H1 (cell line): ENCODE measurements around the gene ELOVL1. TPM values are rescaled to one million over a fixed set of nuclear protein-coding genes. Genes with fewer than 3 reads are reported as not detected.
A peak's percentile ranks its signal among the peaks of the same experiment; 100 is the strongest.

Source experiments
- CTCF ChIA-PET: fragments of 300-600 bp; sonication (Branson Sonifier 250); formaldehyde crosslinking; loops from one replicate; lab custom pipeline; 2021; ENCODE audit not compliant: partially characterized antibody; lab: Charles Lee
- POLR2A ChIA-PET: fragments of 300-600 bp; sonication (Branson Sonifier 250); formaldehyde crosslinking; loops from one replicate; lab custom pipeline; 2021; ENCODE audit warnings: inconsistent platforms; ENCODE audit not compliant: partially characterized antibody; lab: Charles Lee
- DNase-seq, 2 experiments: peaks; one replicate each; pipeline versions ENCODE4 v3.0.0 to v3.0.0-alpha.2; 2010 to 2022; ENCODE audit warnings: low spot score in 2 of 2, low read depth in 1 of 2, mixed read lengths in 1 of 2
- FAIRE-seq: peaks from 2 replicates; lab custom pipeline; 2011; peaks lifted over from hg19 to GRCh38; lab: Jason Lieb, UNC
- H2AFZ ChIP-seq: 2 replicates; pipeline ENCODE4 v1.8.1; 2012; ENCODE audit warnings: low read length, inconsistent platforms
- H2AK5ac ChIP-seq: 2 replicates; pipeline ENCODE4 v1.6.1; 2013; ENCODE audit warnings: low read depth, low read length
- H2BK120ac ChIP-seq: replicated peaks from 2 replicates; pipeline ENCODE3; 2013; ENCODE audit warnings: low read depth, low read length, inconsistent platforms
- H2BK12ac ChIP-seq: 2 replicates; pipeline ENCODE4 v1.6.1; 2013; ENCODE audit warnings: low read depth, low read length
- H2BK15ac ChIP-seq: 2 replicates; pipeline ENCODE4 v1.6.1; 2013; ENCODE audit warnings: low read length
- H2BK20ac ChIP-seq: 2 replicates; pipeline ENCODE4 v1.6.1; 2013; ENCODE audit warnings: low read length
- H2BK5ac ChIP-seq: 2 replicates; pipeline ENCODE4 v1.6.1; 2013; ENCODE audit warnings: low read depth, low read length
- H3K14ac ChIP-seq: 2 replicates; pipeline ENCODE4 v1.6.1; 2013; ENCODE audit warnings: inconsistent platforms; ENCODE audit not compliant: insufficient read length
- H3K18ac ChIP-seq: 2 replicates; pipeline ENCODE4 v1.6.1; 2013; ENCODE audit warnings: low read length; ENCODE audit errors: extremely low read depth
- H3K23ac ChIP-seq: 2 replicates; pipeline ENCODE4 v1.6.1; 2013; ENCODE audit warnings: inconsistent platforms; ENCODE audit not compliant: insufficient read length
- H3K23me2 ChIP-seq: 2 replicates; pipeline ENCODE4 v1.6.1; 2013; ENCODE audit warnings: low read depth, low read length
- H3K27ac ChIP-seq: 2 replicates; pipeline ENCODE4 v1.6.1; 2011; ENCODE audit warnings: low read depth, low read length, inconsistent platforms
- H3K27me3 ChIP-seq, 4 experiments: replicated peaks in 1 of 4; 1 replicate in 1 of 4; 2 replicates in 3 of 4; pipeline versions ENCODE4 v1.6.1 to v1.8.1; 2011 to 2013; ENCODE audit warnings: low read length in 3 of 4, mild to moderate bottlenecking in 3 of 4, inconsistent platforms in 2 of 4, mixed read lengths in 2 of 4, moderate library complexity in 1 of 4; ENCODE audit not compliant: control insufficient read depth in 3 of 4, insufficient read depth in 3 of 4; ENCODE audit errors: extremely low read depth in 1 of 4
- H3K36me3 ChIP-seq, 4 experiments: 2 replicates each; pipeline versions ENCODE4 v1.6.1 to v1.8.1; 2011 to 2013; ENCODE audit warnings: mild to moderate bottlenecking in 4 of 4, low read length in 3 of 4, moderate library complexity in 2 of 4, control low read depth in 1 of 4, inconsistent platforms in 1 of 4; ENCODE audit not compliant: insufficient read depth in 4 of 4, control insufficient read depth in 2 of 4
- H3K4ac ChIP-seq: replicated peaks from 2 replicates; pipeline ENCODE3; 2013; ENCODE audit warnings: low read length, low read depth, mixed read lengths, inconsistent platforms; ENCODE audit not compliant: insufficient read length
- H3K4me1 ChIP-seq, 4 experiments: replicated peaks in 1 of 4; 1 replicate in 1 of 4; 2 replicates in 3 of 4; pipeline versions ENCODE4 v1.6.1 to v1.8.1; 2011 to 2013; ENCODE audit warnings: low read length in 3 of 4, inconsistent platforms in 2 of 4, mixed read lengths in 1 of 4; ENCODE audit not compliant: insufficient read depth in 4 of 4, control insufficient read depth in 3 of 4
- H3K4me2 ChIP-seq, 2 experiments: 2 replicates each; pipeline versions ENCODE4 v1.6.1 to v1.8.1; 2011 to 2013; ENCODE audit warnings: low read depth in 2 of 2, low read length in 2 of 2, control low read depth in 1 of 2, inconsistent platforms in 1 of 2, mild to moderate bottlenecking in 1 of 2; ENCODE audit not compliant: insufficient read depth in 1 of 2
- H3K4me3 ChIP-seq, 4 experiments: fragments of 200-600, 300-600 bp in 1 of 4; sonication (generic), shearing (Covaris generic), sonication (Bioruptor Twin) in 1 of 4; 2 replicates each; pipeline versions ENCODE4 v1.5.1 to v1.8.1; 2011 to 2016; ENCODE audit warnings: low read length in 4 of 4, low read depth in 3 of 4, control low read depth in 2 of 4, inconsistent platforms in 2 of 4, mild to moderate bottlenecking in 2 of 4, mixed read lengths in 1 of 4, moderate library complexity in 1 of 4; ENCODE audit not compliant: insufficient read depth in 2 of 4; ENCODE audit errors: extremely low read depth in 1 of 4
- H3K56ac ChIP-seq: replicated peaks from 2 replicates; pipeline ENCODE3; 2013; ENCODE audit warnings: low read depth, mild to moderate bottlenecking, mixed read lengths, low read length, inconsistent platforms; ENCODE audit not compliant: insufficient read length
- H3K79me1 ChIP-seq: 2 replicates; pipeline ENCODE4 v1.6.1; 2013; ENCODE audit warnings: low read depth, low read length, control low read depth
- H3K79me2 ChIP-seq, 2 experiments: 2 replicates each; pipeline versions ENCODE4 v1.6.1 to v1.8.1; 2012 to 2013; ENCODE audit warnings: low read length in 2 of 2, mild to moderate bottlenecking in 2 of 2, inconsistent platforms in 1 of 2; ENCODE audit not compliant: insufficient read depth in 2 of 2, control insufficient read depth in 1 of 2
- H3K9ac ChIP-seq, 4 experiments: replicated peaks in 1 of 4; 1 replicate in 1 of 4; 2 replicates in 3 of 4; pipeline versions ENCODE4 v1.6.1 to v1.8.1; 2011 to 2013; ENCODE audit warnings: low read depth in 3 of 4, low read length in 3 of 4, control low read depth in 2 of 4, mild to moderate bottlenecking in 2 of 4, moderate library complexity in 2 of 4, inconsistent platforms in 1 of 4; ENCODE audit errors: extremely low read depth in 1 of 4
- H3K9me3 ChIP-seq, 2 experiments: 2 replicates each; pipeline versions ENCODE4 v1.6.1 to v1.8.1; 2012 to 2013; ENCODE audit warnings: mild to moderate bottlenecking in 2 of 2, moderate library complexity in 2 of 2, control low read depth in 1 of 2, inconsistent platforms in 1 of 2, low read depth in 1 of 2, low read length in 1 of 2, mixed read lengths in 1 of 2; ENCODE audit not compliant: insufficient read depth in 2 of 2
- H4K20me1 ChIP-seq, 2 experiments: replicated peaks in 1 of 2; 2 replicates each; pipeline versions ENCODE3 to v1.8.1; 2011 to 2013; ENCODE audit warnings: inconsistent platforms in 2 of 2, low read length in 2 of 2, mild to moderate bottlenecking in 1 of 2; ENCODE audit not compliant: insufficient read depth in 2 of 2, control insufficient read depth in 1 of 2
- H4K5ac ChIP-seq: 2 replicates; pipeline ENCODE4 v1.6.1; 2013; ENCODE audit warnings: low read length, low read depth, mixed read lengths, inconsistent platforms; ENCODE audit not compliant: insufficient read length
- H4K8ac ChIP-seq: 2 replicates; pipeline ENCODE4 v1.8.0; 2013; ENCODE audit warnings: mild to moderate bottlenecking, moderate library complexity, low read length, inconsistent platforms; ENCODE audit not compliant: insufficient read depth; ENCODE audit errors: extremely low read depth
- H4K91ac ChIP-seq: replicated peaks from 2 replicates; pipeline ENCODE3; 2013; ENCODE audit warnings: low read length, mixed read lengths, inconsistent platforms; ENCODE audit not compliant: insufficient read length
- BCL11A ChIP-seq, 2 experiments: IDR thresholded peaks; one replicate each; pipeline ENCODE4 v1.6.1; 2011; ENCODE audit warnings: low read depth in 2 of 2, low read length in 2 of 2, mild to moderate bottlenecking in 2 of 2
- JUND ChIP-seq: IDR thresholded peaks from 2 replicates; pipeline ENCODE4 v1.6.1; 2011; ENCODE audit warnings: mild to moderate bottlenecking, improper control_type of control experiment, low read length
- RAD21 ChIP-seq, 2 experiments: IDR thresholded peaks in 1 of 2; conservative IDR thresholded peaks in 1 of 2; 2 replicates each; pipeline ENCODE4 v1.6.1; 2011; ENCODE audit warnings: low read depth in 2 of 2, low read length in 2 of 2, improper control_type of control experiment in 1 of 2, inconsistent platforms in 1 of 2, mild to moderate bottlenecking in 1 of 2, moderate library complexity in 1 of 2
- SP1 ChIP-seq: IDR thresholded peaks from 2 replicates; pipeline ENCODE4 v1.6.1; 2011; ENCODE audit warnings: low read depth, low read length
- WGBS, 2 experiments: shearing (Covaris generic) in 1 of 2; methylation state at CpG; one replicate each; pipeline versions ENCODE4 v1.1.6 to v1.1.7; 2013 to 2015; ENCODE audit warnings: low lambda C conversion rate in 2 of 2, mixed read lengths in 2 of 2, inconsistent platforms in 1 of 2, low coverage in 1 of 2, missing lambda C conversion rate in 1 of 2; ENCODE audit not compliant: insufficient replicate concordance in 2 of 2, insufficient coverage in 1 of 2, insufficient read length in 1 of 2; ENCODE audit errors: extremely low coverage in 1 of 2, missing lambda C conversion rate in 1 of 2; 5-methylcytosine and 5-hydroxymethylcytosine counted together
- polyA plus RNA-seq, 7 experiments: library from polyadenylated mRNA; depleted of rRNA in 3 of 7; stranded (reverse) in 5 of 7; unstranded in 2 of 7; fragments of >200 nt in 5 of 7; fragments of 200-250 nt in 2 of 7; gene quantifications; 1 replicate in 5 of 7; 2 replicates in 1 of 7; 4 replicates in 1 of 7; pipeline versions ENCODE4 v1.2.1 to v1.2.3, GENCODE V29; 2011 to 2013; ENCODE audit warnings: missing spikeins in 2 of 7, mixed read lengths in 2 of 7
- total RNA-seq: library from RNA; stranded (reverse); fragmentation: NEBNext Ultra II Directional; extraction: Animal tissue kit (Norgen Biotek cat#: 25700); gene quantifications from 2 replicates; pipeline ENCODE4 v1.2.1, GENCODE V29; 2021

The ELOVL1 gene
- total and polyA plus RNA-seq, 2 of the 8 experiments (the other 6 are each of a cell fraction or from before 2014, with no cell fraction given) = 28.5 to 68.1 TPM

DNA sequence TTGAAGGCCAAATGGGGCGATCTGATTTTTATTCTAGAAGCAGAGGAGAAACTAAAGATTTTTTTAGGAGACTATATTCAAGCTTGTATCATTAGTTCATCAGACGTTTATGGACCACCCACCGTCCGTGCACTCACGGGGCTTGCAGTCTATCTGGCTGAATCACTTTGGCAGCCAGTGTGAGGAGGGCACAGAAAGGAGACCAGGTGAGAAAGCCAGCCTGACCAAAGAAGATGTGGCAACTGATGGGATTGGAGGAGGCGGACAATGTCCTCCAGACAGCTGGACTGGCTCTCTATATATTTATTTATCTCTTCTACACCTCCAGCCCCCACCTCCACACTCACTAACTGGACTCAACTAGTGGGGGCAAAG is 822 bp upstream of the ELOVL1 start:
- Histone ChIP-seq H3K79me1 (peaks cover 8% of the 10 kb centered on the region), H3K4ac (no peak overlapping the region), H3K14ac (no peak overlapping the region), H3K9me3 (no peaks in the 10 kb centered on the region), H2BK20ac (no peak overlapping the region), H3K18ac (no peak overlapping the region), H3K4me2 (peak overlapping the region; percentile 93 to 96), H3K56ac (no peak overlapping the region), H3K23me2 (peaks cover 13% of the 10 kb centered on the region), H2BK5ac (no peak overlapping the region), H3K36me3 (peaks cover 0 to 17% (median 6%) of the 10 kb centered on the region in 4 experiments; a peak in 3 of 8 replicates), H4K91ac (peak overlapping the region; percentile 5), H4K8ac (no peak overlapping the region), H2BK120ac (no peak overlapping the region), H2BK12ac (no peak overlapping the region), H3K9ac (peak overlapping the region in 1 of 4 experiments; percentile 42; a peak in 2 of 7 replicates), H4K5ac (peak overlapping the region; percentile 93), H3K23ac (no peak overlapping the region), H3K4me1 (peaks cover 4 to 21% (median 13%) of the 10 kb centered on the region in 4 experiments), H3K27ac (0 out of 2 replicates have a peak overlapping the region, but pooled peaks have one; percentile 79), H2BK15ac (no peak overlapping the region; the same call in 1 of the 2 replicates), H3K79me2 (no peaks in the 10 kb centered on the region; a peak in 1 of 4 replicates), H2AFZ (no peak overlapping the region), H4K20me1 (peaks cover 0 to 12% of the 10 kb centered on the region in 2 experiments), H2AK5ac (no peak overlapping the region), H3K4me3 (peak overlapping the region; percentile 33 to 68 (median 55)), H3K27me3 (no peaks in the 10 kb centered on the region)
- no peak for FAIRE-seq
- CTCF ChIA-PET = interaction anchor here (0.8 to 2.8 kb wide), 10 partner anchors 11 to 202 kb away, joined by 3 to 12 read pairs (median 4); partner anchors contain the start of genes MED8 and SZT2
- DNase-seq = no peak
- TF ChIP-seq BCL11A (IDR thresholded peaks at IDR 0.05; ENCODE audit: low read depth in 2 of 2, low read length in 2 of 2) = no peak
- TF ChIP-seq RAD21 (IDR thresholded peaks at IDR 0.05 in 1 of 2, conservative IDR thresholded peaks at IDR 0.05 in 1 of 2; ENCODE audit: low read depth in 2 of 2, low read length in 2 of 2) = no peak
- TF ChIP-seq SP1 = no peak
- no peak for TF ChIP-seq JUND
- POLR2A ChIA-PET = interaction anchor here (0.9 to 3.9 kb wide), 15 partner anchors 9 to 552 kb away, joined by 3 to 33 read pairs (median 4); partner anchors contain the start of genes CDC20, MED8, SZT2 and TMEM125
- WGBS, 2 experiments = 34% methylated on average over 6 of the region's 6 CpGs; no CpG with 5 or more reads in 1 of the 2 experiments
